SK-N-SH treated with all-trans-retinoic acid at 6 μM for 48 hours (cell line): ENCODE results near the gene CNTRL.

ENCODE experiments used
- ATAC-seq: fragments of 200-7000 bp; cut with Tn5 transposase; 3 replicates; pipeline ENCODE4 v1.9.1; 2020; ENCODE audit warnings: mild to moderate bottlenecking, moderate library complexity
- ARNTL ChIP-seq: fragments of 450-650 bp; formaldehyde crosslinking; IDR thresholded peaks from 2 replicates; pipeline ENCODE4 v1.5.0; 2020; ENCODE audit warnings: low read depth, mild to moderate bottlenecking, moderate library complexity, borderline replicate concordance
- CREB5 ChIP-seq: fragments of 250-450 bp; sonication (Bioruptor Pico); IDR thresholded peaks from 2 replicates; pipeline ENCODE4 v1.5.1; 2020; ENCODE audit warnings: low read depth, mild to moderate bottlenecking, moderate library complexity
- CSDC2 ChIP-seq: fragments of 250-450 bp; sonication (Bioruptor Pico); IDR thresholded peaks from 2 replicates; pipeline ENCODE4 v1.5.0; 2020; ENCODE audit warnings: mild to moderate bottlenecking, moderate library complexity
- ESRRG ChIP-seq: fragments of 250-450 bp; sonication (Bioruptor Pico); IDR thresholded peaks from 2 replicates; pipeline ENCODE4 v1.6.1; 2021; ENCODE audit warnings: mild to moderate bottlenecking
- GLIS3 ChIP-seq: fragments of 250-450 bp; sonication (Bioruptor Pico); IDR thresholded peaks from 2 replicates; pipeline ENCODE4 v1.5.0; 2020; ENCODE audit warnings: mild to moderate bottlenecking, moderate library complexity
- ISL1 ChIP-seq: fragments of 250-450 bp; sonication (Bioruptor Pico); IDR thresholded peaks from 2 replicates; pipeline ENCODE4 v2.1.2; 2022; ENCODE audit warnings: mild to moderate bottlenecking, moderate library complexity
- OSR1 ChIP-seq: fragments of 250-450 bp; sonication (Bioruptor Pico); IDR thresholded peaks from 2 replicates; pipeline ENCODE4 v1.8.0; 2022; ENCODE audit warnings: moderate library complexity, mild to moderate bottlenecking, inconsistent platforms
- PATZ1 ChIP-seq: fragments of 250-450 bp; sonication (Bioruptor Pico); IDR thresholded peaks from 2 replicates; pipeline ENCODE4 v1.8.0; 2020; ENCODE audit warnings: mild to moderate bottlenecking, moderate library complexity, borderline replicate concordance
- POU6F1 ChIP-seq: fragments of 250-450 bp; sonication (Bioruptor Pico); IDR thresholded peaks from 2 replicates; pipeline ENCODE4 v1.8.0; 2021; ENCODE audit warnings: low read depth, mild to moderate bottlenecking, moderate library complexity, borderline replicate concordance
- PPARA ChIP-seq: fragments of 250-450 bp; sonication (Bioruptor Pico); IDR thresholded peaks from 2 replicates; pipeline ENCODE4 v1.5.0; 2020; ENCODE audit warnings: mild to moderate bottlenecking, borderline replicate concordance
- RARB ChIP-seq: fragments of 250-450 bp; sonication (Bioruptor Pico); IDR thresholded peaks from 2 replicates; pipeline ENCODE4 v1.8.0; 2021; ENCODE audit warnings: mild to moderate bottlenecking, moderate library complexity
- SNAI2 ChIP-seq: fragments of 250-450 bp; sonication (Bioruptor Pico); IDR thresholded peaks from 2 replicates; pipeline ENCODE4 v1.5.0; 2020; ENCODE audit warnings: mild to moderate bottlenecking, moderate library complexity
- TCF4 ChIP-seq: fragments of 250-450 bp; sonication (Bioruptor Pico); IDR thresholded peaks from 2 replicates; pipeline ENCODE4 v1.8.0; 2021; ENCODE audit warnings: mild to moderate bottlenecking, moderate library complexity, borderline replicate concordance
- TOX ChIP-seq: fragments of 250-450 bp; sonication (Bioruptor Pico); IDR thresholded peaks from 2 replicates; pipeline ENCODE4 v1.8.0; 2021; ENCODE audit warnings: mild to moderate bottlenecking, moderate library complexity, borderline replicate concordance
- ZC3H10 ChIP-seq: fragments of 250-450 bp; sonication (Bioruptor Pico); IDR thresholded peaks from 2 replicates; pipeline ENCODE4 v1.5.1; 2021; ENCODE audit warnings: mild to moderate bottlenecking, moderate library complexity
- ZFP3 ChIP-seq: fragments of 250-450 bp; sonication (Bioruptor Pico); IDR thresholded peaks from 2 replicates; pipeline ENCODE4 v1.5.0; 2020; ENCODE audit warnings: mild to moderate bottlenecking, moderate library complexity
- ZFP30 ChIP-seq: fragments of 450-650 bp; formaldehyde crosslinking; IDR thresholded peaks from 2 replicates; pipeline ENCODE4 v1.5.0; 2022; ENCODE audit warnings: mild to moderate bottlenecking, moderate library complexity
- ZNF565 ChIP-seq: fragments of 450-650 bp; formaldehyde crosslinking; conservative IDR thresholded peaks from 2 replicates; pipeline ENCODE4 v1.5.0; 2020; ENCODE audit warnings: low read depth, mild to moderate bottlenecking, moderate library complexity
- ZNF70 ChIP-seq: fragments of 450-650 bp; formaldehyde crosslinking; IDR thresholded peaks from 2 replicates; pipeline ENCODE4 v1.5.0; 2020; ENCODE audit warnings: mild to moderate bottlenecking, moderate library complexity
- ZNF8 ChIP-seq: fragments of 450-650 bp; formaldehyde crosslinking; IDR thresholded peaks from 2 replicates; pipeline ENCODE4 v1.5.0; 2020; ENCODE audit warnings: mild to moderate bottlenecking, moderate library complexity
- TF ChIP-seq, protein P1 (sequence below): fragments of 250-450 bp; sonication (Bioruptor Pico); IDR thresholded peaks from 2 replicates; pipeline ENCODE4 v1.5.1; 2021; ENCODE audit warnings: mild to moderate bottlenecking, moderate library complexity

The CNTRL gene

DNA sequence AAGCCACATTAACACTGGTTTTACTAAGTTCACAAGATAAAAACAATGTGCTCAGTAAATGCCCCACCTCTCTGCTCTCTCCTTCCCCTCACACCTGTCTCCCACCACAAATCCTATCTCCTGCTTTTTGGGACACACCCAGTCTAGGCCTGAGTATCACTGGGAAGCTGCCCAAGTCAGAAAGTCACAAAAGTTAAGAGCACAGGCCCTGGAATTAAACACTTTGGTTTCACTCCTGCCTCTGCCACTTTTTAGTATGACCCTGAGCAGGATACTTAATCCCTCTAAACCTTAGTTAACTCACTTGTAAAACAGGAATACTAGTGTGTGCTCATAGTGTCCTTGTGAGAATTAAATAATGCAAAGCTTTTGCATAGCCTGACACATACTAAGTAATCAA is 36.0 kb upstream of the CNTRL start:
- no peak for ATAC-seq
- no peak for TF ChIP-seq ZNF565 (CRISPR knock-in tag)
- TF ChIP-seq PPARA (CRISPR knock-in tag), result no peak
- TF ChIP-seq, all 23 proteins: peak for 0

DNA sequence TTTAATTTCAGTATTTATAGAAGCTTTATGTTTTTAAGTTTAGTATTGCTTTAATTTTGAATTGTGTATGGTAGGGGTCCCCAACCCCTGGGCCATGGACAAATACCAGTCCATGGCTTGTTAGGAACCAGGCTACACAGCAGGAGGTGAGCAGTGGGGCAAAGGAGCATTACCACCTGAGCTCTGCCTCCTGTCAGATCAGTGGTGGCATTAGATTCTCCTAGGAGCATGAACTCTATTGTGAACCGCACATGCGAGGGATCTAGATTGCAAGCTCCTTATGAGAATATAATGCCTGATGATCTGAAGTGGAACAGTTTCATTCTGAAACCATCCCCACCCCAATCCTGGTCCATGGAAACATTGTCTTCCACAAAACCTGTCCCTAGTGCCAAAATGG is 26.6 kb upstream of the CNTRL start:
- ATAC-seq, result no peak
- TF ChIP-seq ARNTL (CRISPR knock-in tag) (no peak), TCF4 (no peak), ESRRG (no peak), ZFP3 (CRISPR knock-in tag) (no peak), ZNF8 (no peak), TOX (CRISPR knock-in tag) (no peak), ISL1 (CRISPR knock-in tag) (no peak), CREB5 (no peak), GLIS3 (CRISPR knock-in tag) (no peak), ZFP30 (CRISPR knock-in tag) (no peak), POU6F1 (CRISPR knock-in tag) (no peak), RARB (no peak), ZNF565 (CRISPR knock-in tag) (no peak), OSR1 (no peak), ZC3H10 (CRISPR knock-in tag) (no peak)

DNA sequence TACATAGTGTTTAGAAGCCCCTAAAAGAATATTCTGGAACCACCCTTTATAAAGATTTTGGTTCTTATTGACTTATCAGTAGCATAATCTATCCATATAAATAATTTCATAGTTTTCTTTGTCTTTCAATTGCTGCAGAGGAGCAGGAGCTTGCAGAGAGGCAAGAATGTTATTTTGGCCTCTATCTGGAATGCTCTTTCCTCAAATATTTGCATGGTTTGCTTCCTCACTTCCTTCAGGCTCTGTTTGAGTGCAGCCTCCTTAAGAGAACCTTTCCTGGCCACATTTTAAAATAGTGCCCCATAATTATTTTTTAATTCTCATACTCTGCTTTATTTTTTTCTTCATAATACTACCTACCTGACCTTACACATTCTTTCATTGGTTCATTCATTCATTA is 26.1 kb upstream of the CNTRL start:
- ATAC-seq, result peak; percentile 84
- no peak for TF ChIP-seq ZNF565 (CRISPR knock-in tag)
- no peak for TF ChIP-seq PATZ1 (CRISPR knock-in tag)
- TF ChIP-seq GLIS3 (CRISPR knock-in tag), result no peak
- no peak for TF ChIP-seq CREB5
- no peak for TF ChIP-seq ZC3H10 (CRISPR knock-in tag)
- TF ChIP-seq ARNTL (CRISPR knock-in tag), result no peak
- no peak for TF ChIP-seq ISL1 (CRISPR knock-in tag)
- TF ChIP-seq ZNF8, result no peak
- TF ChIP-seq ZFP3 (CRISPR knock-in tag), result no peak
- TF ChIP-seq PPARA (CRISPR knock-in tag), result no peak
- TF ChIP-seq TCF4, result no peak

GRCh38 chr9:121050128-121050988 is 24.4 kb upstream of the CNTRL start, which contains the start of gene C5:
Gene C5 (minus strand): TSS chr9:121050275. CDS start chr9:121050246, 29 bp downstream.
- no peak for ATAC-seq
- TF ChIP-seq SNAI2 (CRISPR knock-in tag) (no peak), GLIS3 (CRISPR knock-in tag) (no peak), CSDC2 (CRISPR knock-in tag) (no peak), ISL1 (CRISPR knock-in tag) (no peak), ZFP30 (CRISPR knock-in tag) (no peak), ZNF8 (no peak), CREB5 (no peak), ARNTL (CRISPR knock-in tag) (no peak), ZNF70 (CRISPR knock-in tag) (no peak), PATZ1 (CRISPR knock-in tag) (no peak)
- TF ChIP-seq, protein P1, sequence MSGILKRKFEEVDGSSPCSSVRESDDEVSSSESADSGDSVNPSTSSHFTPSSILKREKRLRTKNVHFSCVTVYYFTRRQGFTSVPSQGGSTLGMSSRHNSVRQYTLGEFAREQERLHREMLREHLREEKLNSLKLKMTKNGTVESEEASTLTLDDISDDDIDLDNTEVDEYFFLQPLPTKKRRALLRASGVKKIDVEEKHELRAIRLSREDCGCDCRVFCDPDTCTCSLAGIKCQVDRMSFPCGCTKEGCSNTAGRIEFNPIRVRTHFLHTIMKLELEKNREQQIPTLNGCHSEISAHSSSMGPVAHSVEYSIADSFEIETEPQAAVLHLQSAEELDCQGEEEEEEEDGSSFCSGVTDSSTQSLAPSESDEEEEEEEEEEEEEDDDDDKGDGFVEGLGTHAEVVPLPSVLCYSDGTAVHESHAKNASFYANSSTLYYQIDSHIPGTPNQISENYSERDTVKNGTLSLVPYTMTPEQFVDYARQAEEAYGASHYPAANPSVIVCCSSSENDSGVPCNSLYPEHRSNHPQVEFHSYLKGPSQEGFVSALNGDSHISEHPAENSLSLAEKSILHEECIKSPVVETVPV (CRISPR knock-in tag), result no peak
